Hepatocyte (in vitro differentiated cells): ENCODE data around the gene OPN1SW. TPM values are rescaled to one million over a fixed set of nuclear protein-coding genes. Genes with fewer than 3 reads are reported as not detected.

Source experiments
- DNase-seq: peaks from one replicate; pipeline ENCODE4 v3.0.0-alpha.2; 2016; ENCODE audit warnings: low spot score
- H2AFZ ChIP-seq: fragments of 200-600 bp; sonication (generic); 2 replicates; pipeline ENCODE4 v1.6.0; 2016; ENCODE audit warnings: antibody characterized with exemption, mild to moderate bottlenecking
- H3K27ac ChIP-seq: fragments of 200-600 bp; sonication (generic); 2 replicates; pipeline ENCODE4 v1.5.1; 2016; ENCODE audit warnings: mild to moderate bottlenecking
- H3K27me3 ChIP-seq: fragments of 200-600 bp; sonication (generic); 2 replicates; pipeline ENCODE4 v1.6.1; 2016
- H3K36me3 ChIP-seq: fragments of 200-600 bp; sonication (generic); replicated peaks from 2 replicates; pipeline ENCODE4 v1.5.1; 2016; ENCODE audit warnings: low read depth; ENCODE audit not compliant: insufficient read depth
- H3K4me1 ChIP-seq: fragments of 200-600 bp; sonication (generic); 2 replicates; pipeline ENCODE4 v1.5.1; 2016; ENCODE audit warnings: mild to moderate bottlenecking, moderate library complexity; ENCODE audit not compliant: insufficient read depth
- H3K4me2 ChIP-seq: fragments of 200-600 bp; sonication (generic); 2 replicates; pipeline ENCODE4 v1.6.0; 2016
- H3K4me3 ChIP-seq: fragments of 200-600 bp; sonication (generic); 2 replicates; pipeline ENCODE4 v1.5.1; 2016; ENCODE audit warnings: mild to moderate bottlenecking
- H3K79me2 ChIP-seq: fragments of 200-600 bp; sonication (generic); 2 replicates; pipeline ENCODE4 v1.6.0; 2017; ENCODE audit warnings: mild to moderate bottlenecking
- H3K9me2 ChIP-seq: fragments of 200-600 bp; sonication (generic); replicated peaks from 2 replicates; pipeline ENCODE4 v1.6.0; 2017; ENCODE audit warnings: mild to moderate bottlenecking; ENCODE audit not compliant: insufficient read depth
- H3K9me3 ChIP-seq: fragments of 200-600 bp; sonication (generic); 2 replicates; pipeline ENCODE4 v1.5.1; 2016; ENCODE audit warnings: low read depth, mild to moderate bottlenecking
- H4K20me1 ChIP-seq: fragments of 200-600 bp; sonication (generic); 2 replicates; pipeline ENCODE4 v1.6.0; 2016; ENCODE audit warnings: mild to moderate bottlenecking; ENCODE audit not compliant: insufficient read depth, poor library complexity, severe bottlenecking
- CTCF ChIP-seq: fragments of 200-600 bp; sonication (generic); IDR thresholded peaks from 2 replicates; pipeline ENCODE4 v1.5.1; 2016; ENCODE audit warnings: antibody characterized with exemption, mild to moderate bottlenecking; ENCODE audit not compliant: poor library complexity
- EZH2 ChIP-seq: fragments of 200-600 bp; sonication (generic); IDR thresholded peaks from 2 replicates; pipeline ENCODE4 v1.6.1; 2016; ENCODE audit warnings: antibody characterized with exemption, mild to moderate bottlenecking, borderline replicate concordance
- EZH2phosphoT487 ChIP-seq: fragments of 200-600 bp; sonication (generic); IDR thresholded peaks from one replicate; pipeline ENCODE4 v1.6.1; 2018; ENCODE audit warnings: antibody characterized with exemption, mild to moderate bottlenecking, low read depth, moderate library complexity; ENCODE audit not compliant: unreplicated experiment, severe bottlenecking
- WGBS: methylation state at CpG from one replicate; pipeline ENCODE4 v1.1.6; 2016; ENCODE audit warnings: low lambda C conversion rate; ENCODE audit errors: missing lambda C conversion rate; 5-methylcytosine and 5-hydroxymethylcytosine counted together
- polyA plus RNA-seq: library from polyadenylated mRNA; unstranded; fragments of >200 nt; fragmentation: Nextera tagmentation; extraction: Ambion mirVana; gene quantifications from 2 replicates; pipeline ENCODE4 v1.2.1, GENCODE V29; 2016
- total RNA-seq: library from RNA; depleted of rRNA; stranded (reverse); fragments of >200 nt; gene quantifications from 2 replicates; pipeline ENCODE4 v1.2.3, GENCODE V29; 2014

OPN1SW gene
- total and polyA plus RNA-seq, 2 experiments from 2014 or later = not detected

GRCh38 chr7:128740996-128741395 is 34.6 kb downstream of the OPN1SW start:
- Histone ChIP-seq H3K79me2 (peaks cover 67% of the 10 kb centered on the region), H2AFZ (no peak overlapping the region), H3K9me2 (no peaks in the 10 kb centered on the region), H3K4me3 (no peak overlapping the region), H4K20me1 (peaks cover 62% of the 10 kb centered on the region), H3K9me3 (no peaks in the 10 kb centered on the region), H3K27me3 (no peaks in the 10 kb centered on the region), H3K27ac (no peak overlapping the region), H3K4me1 (peaks cover 25% of the 10 kb centered on the region), H3K4me2 (peak overlapping the region; percentile 88), H3K36me3 (no peaks in the 10 kb centered on the region)
- no peak for DNase-seq
- 65% methylated on average over 3 of the region's 3 CpGs for WGBS
- TF ChIP-seq EZH2phosphoT487 (no peak), EZH2 (no peak), CTCF (no peak)

- H3K36me3 ChIP-seq = no peaks in the 10 kb centered on the region
- no peaks in the 10 kb centered on the region for H3K27me3 ChIP-seq
- H2AFZ ChIP-seq = no peak overlapping the region
- TF ChIP-seq EZH2 = no peak
- no peak for TF ChIP-seq CTCF
- TF ChIP-seq EZH2phosphoT487 = no peak
- H3K4me2 ChIP-seq = peak overlapping the region; percentile 88
- H3K9me2 ChIP-seq = no peaks in the 10 kb centered on the region
- H4K20me1 ChIP-seq = peaks cover 53% of the 10 kb centered on the region
- WGBS = 12% methylated on average over 13 of the region's 13 CpGs
- no peaks in the 10 kb centered on the region for H3K9me3 ChIP-seq
- peak overlapping the region; percentile 95 for H3K27ac ChIP-seq
- peak overlapping the region; percentile 72 for H3K4me3 ChIP-seq
- peaks cover 25% of the 10 kb centered on the region for H3K4me1 ChIP-seq
- DNase-seq = no peak
- H3K79me2 ChIP-seq = peaks cover 59% of the 10 kb centered on the region
Measured at GRCh38 chr7:128739990-128740682, 35.5 kb downstream of the OPN1SW start.

GRCh38 chr7:128739048-128739962 is 36.3 kb downstream of the OPN1SW start, which contains the start of gene CALU:
Gene CALU (plus strand): TSS chr7:128739359. CDS start chr7:128748584, 9,225 bp downstream.
- peaks cover 25% of the 10 kb centered on the region for H3K4me1 ChIP-seq
- DNase-seq = peak; percentile 98
- WGBS = 2% methylated on average over 64 of the region's 74 CpGs
- no peak for TF ChIP-seq EZH2
- TF ChIP-seq EZH2phosphoT487 = no peak
- TF ChIP-seq CTCF = no peak
- H3K27me3 ChIP-seq = no peaks in the 10 kb centered on the region
- H3K9me2 ChIP-seq = no peaks in the 10 kb centered on the region
- peak within 1 kb of the TSS; percentile 95 for H3K27ac ChIP-seq
- H3K9me3 ChIP-seq = no peaks in the 10 kb centered on the region
- no peaks in the 10 kb centered on the region for H3K36me3 ChIP-seq
- peaks cover 45% of the 10 kb centered on the region for H4K20me1 ChIP-seq
- H3K79me2 ChIP-seq = peaks cover 50% of the 10 kb centered on the region
- peak within 1 kb of the TSS; percentile 61 for H2AFZ ChIP-seq
- peak within 1 kb of the TSS; percentile 88 for H3K4me2 ChIP-seq
- peak within 1 kb of the TSS; percentile 72 for H3K4me3 ChIP-seq
